ENCODE measurements around the gene TBL2.
"Not testable (repeated sequence)": the region's sequence is repeated elsewhere in the genome, so short reads cannot be mapped to it uniquely, and the experiment has no call there.

The TBL2 gene

DNA sequence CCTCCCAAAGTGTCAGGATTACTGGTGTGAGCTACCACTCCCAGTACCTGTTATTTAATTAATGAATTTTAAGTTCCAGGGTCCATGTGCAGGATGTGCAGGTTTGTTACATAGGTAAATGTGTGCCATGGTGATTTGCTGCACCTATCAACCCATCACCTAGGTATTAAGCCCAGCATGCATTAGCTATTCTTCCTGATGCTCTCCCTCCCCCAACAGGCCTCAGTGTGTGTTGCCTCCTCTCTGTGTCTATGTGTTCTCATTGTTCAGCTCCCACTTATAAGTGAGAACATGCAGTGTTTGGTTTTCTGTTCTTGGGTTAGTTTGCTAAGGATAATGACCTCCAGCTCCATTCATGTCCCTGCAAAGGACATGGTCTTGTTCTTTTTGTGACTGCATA lies 11.9 kb downstream of the TBL2 start:
- not testable (repeated sequence) for H3K27ac ChIP-seq (ENCODE audit: low read depth, low read length); H3K9ac ChIP-seq (ENCODE audit: low read depth, low read length); H3K4me3 ChIP-seq (ENCODE audit: low read depth, low read length)

DNA sequence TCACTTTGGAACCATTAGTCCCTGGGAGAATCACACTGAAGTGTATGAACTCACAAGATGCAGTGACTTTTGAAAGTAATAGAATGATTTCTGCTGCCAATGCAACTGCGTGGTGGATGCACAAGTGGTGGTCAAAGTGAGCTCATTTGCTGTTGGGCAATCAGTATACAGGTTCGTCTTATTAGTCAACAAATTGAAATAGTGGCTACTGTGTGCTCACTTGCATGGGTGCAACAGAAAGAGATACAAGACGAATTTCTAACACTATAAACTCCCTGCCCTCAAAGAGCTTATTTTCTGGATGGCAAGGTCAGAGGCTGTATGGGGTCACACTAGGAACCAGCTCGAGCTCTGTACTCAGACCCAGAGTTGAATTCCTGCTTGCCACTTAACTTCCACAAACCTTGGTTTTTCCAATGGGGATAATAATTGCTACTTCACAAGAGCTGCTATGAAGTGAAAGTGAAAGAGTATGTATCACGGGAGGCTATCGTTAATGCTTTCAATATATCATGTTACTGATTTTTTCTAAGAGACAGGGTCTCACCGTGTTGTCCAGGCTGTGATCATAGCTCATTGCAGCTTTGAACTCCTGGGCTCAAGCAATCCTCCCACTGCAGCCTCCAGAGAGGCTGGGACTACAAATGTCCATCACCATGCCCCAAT lies 12.6 kb downstream of the TBL2 start:
- no peak overlapping the region for H3K4me3 ChIP-seq (ENCODE audit: low read depth, low read length)
- H3K36me3 ChIP-seq (ENCODE audit: control insufficient read depth, insufficient read depth, low read length) = peaks cover 19% of the 10 kb centered on the region
- no peaks in the 10 kb centered on the region for H3K4me1 ChIP-seq (ENCODE audit: control insufficient read depth, insufficient read depth, low read length)
- no peaks in the 10 kb centered on the region for H3K9me3 ChIP-seq (ENCODE audit: control insufficient read depth, insufficient read depth, low read length)
- no peak overlapping the region for H3K27ac ChIP-seq (ENCODE audit: low read depth, low read length)
- no peak overlapping the region for H3K9ac ChIP-seq (ENCODE audit: low read depth, low read length)
- H3K27me3 ChIP-seq (ENCODE audit: control insufficient read depth, insufficient read depth, low read length) = no peaks in the 10 kb centered on the region

More for the DNA sequence above, 11.9 kb downstream of the TBL2 start:
- peaks cover 24% of the 10 kb centered on the region for H3K36me3 ChIP-seq (ENCODE audit: control insufficient read depth, insufficient read depth, low read length)
- H3K27me3 ChIP-seq (ENCODE audit: control insufficient read depth, insufficient read depth, low read length); H3K9me3 ChIP-seq (ENCODE audit: control insufficient read depth, insufficient read depth, low read length); H3K4me1 ChIP-seq (ENCODE audit: control insufficient read depth, insufficient read depth, low read length): not testable (repeated sequence)

DNA sequence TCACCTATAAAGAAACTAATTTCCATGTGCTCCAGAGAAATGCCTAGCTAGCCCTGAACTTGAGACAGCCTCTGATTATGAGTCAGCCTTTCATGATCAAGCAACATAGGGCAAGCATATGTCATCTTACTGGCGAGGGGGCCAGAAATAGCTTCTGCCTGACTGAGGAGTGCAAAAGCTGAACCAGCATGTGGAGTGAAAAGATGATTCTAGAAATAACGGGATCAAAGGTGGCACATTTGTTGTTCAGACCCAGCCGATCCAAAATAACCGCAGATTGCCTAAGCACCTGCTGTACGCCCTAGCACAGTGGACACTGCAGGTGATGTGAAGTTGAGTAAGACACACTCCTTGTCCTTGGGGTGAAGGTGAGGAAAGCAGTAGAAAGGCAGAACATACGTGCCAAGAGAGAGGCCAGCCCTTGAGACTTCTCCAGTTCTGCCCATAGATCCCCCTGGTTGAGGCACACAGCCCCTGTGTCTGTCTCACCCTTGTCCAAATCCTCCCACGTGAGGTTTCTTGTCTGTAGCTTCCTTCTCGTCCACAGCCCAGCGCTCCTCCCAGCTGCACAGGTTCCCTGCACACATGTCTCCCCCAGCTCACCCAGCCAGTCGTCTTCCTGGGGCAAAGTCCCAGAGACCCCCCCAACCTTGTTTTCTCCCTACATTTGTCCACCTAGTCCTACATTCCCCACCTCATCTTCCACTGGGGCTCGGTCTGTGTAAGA lies 18.1 kb downstream of the TBL2 start:
- no peak overlapping the region for H3K9ac ChIP-seq (ENCODE audit: low read depth, low read length)
- H3K36me3 ChIP-seq (ENCODE audit: control insufficient read depth, insufficient read depth, low read length) = no peaks in the 10 kb centered on the region
- peaks cover 5% of the 10 kb centered on the region; the same call in 1 of the 2 replicates for H3K27me3 ChIP-seq (ENCODE audit: control insufficient read depth, insufficient read depth, low read length)
- H3K27ac ChIP-seq (ENCODE audit: low read depth, low read length) = no peak overlapping the region
- H3K9me3 ChIP-seq (ENCODE audit: control insufficient read depth, insufficient read depth, low read length) = no peaks in the 10 kb centered on the region
- H3K4me3 ChIP-seq (ENCODE audit: low read depth, low read length) = no peak overlapping the region
- H3K4me1 ChIP-seq (ENCODE audit: control insufficient read depth, insufficient read depth, low read length) = no peaks in the 10 kb centered on the region

DNA sequence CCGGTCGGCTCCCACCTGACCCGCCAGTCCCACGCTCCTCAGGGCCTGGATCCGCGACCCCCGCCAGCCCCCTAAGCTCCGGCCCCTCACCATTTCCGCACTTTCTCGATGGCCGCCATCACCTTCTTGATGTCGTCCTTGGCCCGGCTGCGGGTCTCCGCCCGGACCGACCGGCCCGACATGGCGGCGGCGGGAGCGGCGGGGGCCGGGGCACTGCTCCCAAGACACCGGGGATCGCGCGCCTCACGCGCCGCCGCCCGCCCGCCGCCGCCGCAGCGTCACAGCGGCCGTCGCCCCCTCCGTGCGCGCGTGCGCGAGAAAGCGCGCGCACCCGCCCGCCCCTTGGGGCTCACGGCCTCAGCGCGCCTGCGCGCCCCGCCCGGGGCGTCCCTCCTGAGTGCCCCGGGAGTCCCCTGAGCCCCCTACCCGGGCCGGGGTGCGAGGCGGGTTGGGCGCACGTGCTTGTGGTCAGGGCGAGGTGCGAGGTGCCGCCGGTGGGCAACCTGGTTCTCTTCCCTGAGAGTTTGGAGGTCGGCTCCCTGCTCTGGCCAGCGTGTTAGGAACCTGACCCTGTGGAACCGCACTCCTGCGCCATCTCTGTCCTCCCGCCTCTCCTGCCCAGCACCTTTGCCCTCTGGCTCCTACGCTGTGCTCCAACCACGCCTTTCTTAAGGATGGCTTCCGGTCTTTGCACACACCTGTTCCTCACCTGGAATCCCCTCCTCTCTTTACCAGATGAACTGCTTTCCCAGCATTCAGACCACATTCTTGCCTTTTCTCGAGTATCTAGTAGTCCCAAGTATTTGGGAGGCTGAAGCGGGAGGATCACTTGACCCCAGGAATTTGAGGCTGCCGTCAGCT lies 20.8 kb downstream of the TBL2 start, which contains the start of gene BCL7B:
BCL7B (minus strand) TSS at position 294 of the 861 bp plus-strand sequence; CDS start at position 182, 112 bp downstream.
- Histone ChIP-seq H3K4me1 (ENCODE audit: control insufficient read depth, insufficient read depth, low read length) (no peaks in the 10 kb centered on the region), H3K9me3 (ENCODE audit: control insufficient read depth, insufficient read depth, low read length) (no peaks in the 10 kb centered on the region), H3K4me3 (ENCODE audit: low read depth, low read length) (peak within 1 kb of the TSS; percentile 76), H3K36me3 (ENCODE audit: control insufficient read depth, insufficient read depth, low read length) (peaks cover 7% of the 10 kb centered on the region; the same call in 1 of the 2 replicates), H3K27me3 (ENCODE audit: control insufficient read depth, insufficient read depth, low read length) (peaks cover 5% of the 10 kb centered on the region; the same call in 1 of the 2 replicates), H3K9ac (ENCODE audit: low read depth, low read length) (peak within 1 kb of the TSS; percentile 97), H3K27ac (ENCODE audit: low read depth, low read length) (peak within 1 kb of the TSS; percentile 100)

DNA sequence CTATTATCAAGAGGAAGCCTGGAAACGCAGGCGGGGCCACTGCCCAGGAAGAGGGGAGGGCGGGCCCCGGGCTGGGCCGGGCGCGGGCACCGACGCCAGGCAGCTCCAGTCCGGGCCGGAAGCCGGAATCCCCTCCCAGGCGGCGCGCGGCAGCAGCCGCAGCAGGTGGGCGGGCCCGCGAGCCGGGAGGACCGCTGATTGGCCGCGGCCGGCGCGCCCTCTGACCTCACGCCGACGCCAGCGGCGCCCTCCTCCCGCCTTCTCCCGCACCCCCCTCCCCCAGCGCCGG lies 21.3 kb downstream of the TBL2 start:
- peaks cover 12% of the 10 kb centered on the region for H3K36me3 ChIP-seq (ENCODE audit: control insufficient read depth, insufficient read depth, low read length)
- peak overlapping the region; percentile 76 for H3K4me3 ChIP-seq (ENCODE audit: low read depth, low read length)
- peak overlapping the region; percentile 100 for H3K27ac ChIP-seq (ENCODE audit: low read depth, low read length)
- H3K9me3 ChIP-seq (ENCODE audit: control insufficient read depth, insufficient read depth, low read length) = no peaks in the 10 kb centered on the region
- H3K27me3 ChIP-seq (ENCODE audit: control insufficient read depth, insufficient read depth, low read length) = peaks cover 5% of the 10 kb centered on the region; the same call in 1 of the 2 replicates
- no peaks in the 10 kb centered on the region for H3K4me1 ChIP-seq (ENCODE audit: control insufficient read depth, insufficient read depth, low read length)
- peak overlapping the region; percentile 97 for H3K9ac ChIP-seq (ENCODE audit: low read depth, low read length)

DNA sequence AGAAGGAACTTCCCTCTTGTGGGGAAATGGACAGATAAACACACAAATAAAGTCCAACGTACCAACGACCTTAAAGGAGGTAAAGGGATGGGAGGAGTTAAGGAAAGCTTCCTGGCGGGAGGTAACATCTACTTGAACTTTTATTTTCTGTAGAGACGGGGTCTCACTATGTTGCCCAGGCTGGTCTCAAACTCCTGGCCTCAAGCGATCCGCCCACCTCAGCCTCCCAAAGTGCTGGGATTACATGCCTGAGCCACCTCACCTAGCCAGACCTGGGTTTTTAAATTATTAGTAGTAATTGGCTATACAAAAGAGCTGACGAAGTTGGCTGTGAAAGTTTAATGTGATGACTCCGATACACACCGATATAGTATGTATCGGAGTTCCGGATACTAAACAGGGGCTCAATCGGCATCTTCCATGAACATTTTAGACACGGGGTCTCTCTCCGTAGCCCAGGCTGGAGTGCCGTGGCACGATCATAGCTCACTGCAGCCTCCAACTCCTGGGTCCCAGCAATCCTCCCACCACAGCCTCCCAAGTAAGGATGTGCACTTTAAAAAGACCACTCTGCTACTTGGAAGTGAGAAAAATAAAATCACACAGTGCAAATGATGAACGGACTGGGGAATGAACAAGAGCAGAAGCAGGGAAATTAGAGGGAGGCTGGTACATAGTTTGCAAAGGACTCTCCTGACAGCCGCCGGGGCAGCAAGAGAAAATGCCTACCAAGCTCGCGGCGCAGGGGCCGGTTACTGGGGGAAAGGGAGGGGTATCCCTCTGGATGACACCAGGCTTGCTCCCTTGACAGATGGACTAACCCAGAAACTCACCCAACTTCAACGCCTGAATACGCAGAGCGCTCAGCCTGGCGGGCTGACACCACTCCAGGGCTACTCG lies 21.9 kb downstream of the TBL2 start:
- peaks cover 5% of the 10 kb centered on the region; the same call in 1 of the 2 replicates for H3K27me3 ChIP-seq (ENCODE audit: control insufficient read depth, insufficient read depth, low read length)

DNA sequence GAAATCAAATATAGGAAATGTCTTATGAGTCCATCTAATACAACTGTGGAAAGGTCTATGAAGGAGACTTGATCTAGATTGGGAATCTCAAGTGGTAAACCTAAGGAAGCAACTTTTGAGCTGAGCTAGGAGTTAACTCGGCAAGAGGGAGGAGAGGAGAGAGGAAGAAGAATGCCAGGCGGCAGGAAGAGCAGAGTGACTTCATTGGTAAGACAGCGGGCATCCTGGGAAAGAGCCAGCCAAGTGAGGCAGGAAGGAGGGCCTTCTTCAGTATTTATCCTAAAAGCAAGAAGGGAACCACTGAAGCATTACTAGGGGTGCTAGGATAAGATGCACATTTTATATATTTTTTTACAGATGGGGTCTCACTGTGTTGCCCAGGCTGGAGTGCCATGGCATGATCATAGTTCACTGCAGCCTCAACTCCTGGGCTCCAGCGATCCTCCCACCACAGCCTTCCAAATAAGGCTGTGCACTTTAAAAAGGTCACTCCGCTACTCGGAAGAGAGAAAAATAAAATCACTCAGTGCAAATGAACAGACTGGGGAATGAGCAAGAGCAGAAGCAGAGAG lies 22.9 kb downstream of the TBL2 start:
- Histone ChIP-seq H3K27me3 (ENCODE audit: control insufficient read depth, insufficient read depth, low read length) (peaks cover 4% of the 10 kb centered on the region; the same call in 1 of the 2 replicates), H3K9me3 (ENCODE audit: control insufficient read depth, insufficient read depth, low read length) (no peaks in the 10 kb centered on the region), H3K4me3 (ENCODE audit: low read depth, low read length) (no peak overlapping the region), H3K9ac (ENCODE audit: low read depth, low read length) (no peak overlapping the region), H3K27ac (ENCODE audit: low read depth, low read length) (no peak overlapping the region), H3K4me1 (ENCODE audit: control insufficient read depth, insufficient read depth, low read length) (no peaks in the 10 kb centered on the region), H3K36me3 (ENCODE audit: control insufficient read depth, insufficient read depth, low read length) (peaks cover 24% of the 10 kb centered on the region)

More for the DNA sequence above, 21.9 kb downstream of the TBL2 start:
- H3K4me1 ChIP-seq (ENCODE audit: control insufficient read depth, insufficient read depth, low read length) = no peaks in the 10 kb centered on the region
- peaks cover 17% of the 10 kb centered on the region for H3K36me3 ChIP-seq (ENCODE audit: control insufficient read depth, insufficient read depth, low read length)
- H3K9ac ChIP-seq (ENCODE audit: low read depth, low read length) = peak overlapping the region; percentile 46
- peak overlapping the region; percentile 84 for H3K27ac ChIP-seq (ENCODE audit: low read depth, low read length)
- peak overlapping the region; percentile 76 for H3K4me3 ChIP-seq (ENCODE audit: low read depth, low read length)
- no peaks in the 10 kb centered on the region for H3K9me3 ChIP-seq (ENCODE audit: control insufficient read depth, insufficient read depth, low read length)

DNA sequence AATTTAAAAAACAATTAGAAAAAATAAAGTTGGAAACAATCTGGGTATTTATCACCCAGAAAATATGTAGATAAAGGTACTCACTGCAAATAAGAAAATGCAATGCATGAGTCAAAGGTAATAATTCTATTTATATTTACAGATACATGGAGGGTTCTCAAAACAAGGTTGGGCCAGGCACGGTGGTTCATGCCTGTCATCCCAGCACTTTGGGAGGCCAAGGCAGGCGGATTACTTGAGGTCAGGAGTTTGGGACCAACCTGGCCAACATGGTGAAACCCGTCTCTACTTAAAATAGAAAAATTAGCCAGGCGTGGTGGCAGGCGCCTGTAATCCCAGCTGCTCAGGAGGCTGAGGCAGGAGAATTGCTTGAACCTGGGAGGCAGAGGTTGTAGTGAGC lies 28.3 kb downstream of the TBL2 start:
- H3K4me1 ChIP-seq (ENCODE audit: control insufficient read depth, insufficient read depth, low read length); H3K9me3 ChIP-seq (ENCODE audit: control insufficient read depth, insufficient read depth, low read length); H3K27me3 ChIP-seq (ENCODE audit: control insufficient read depth, insufficient read depth, low read length); H3K9ac ChIP-seq (ENCODE audit: low read depth, low read length); H3K27ac ChIP-seq (ENCODE audit: low read depth, low read length); H3K4me3 ChIP-seq (ENCODE audit: low read depth, low read length): not testable (repeated sequence)
- H3K36me3 ChIP-seq (ENCODE audit: control insufficient read depth, insufficient read depth, low read length) = peaks cover 33% of the 10 kb centered on the region

DNA sequence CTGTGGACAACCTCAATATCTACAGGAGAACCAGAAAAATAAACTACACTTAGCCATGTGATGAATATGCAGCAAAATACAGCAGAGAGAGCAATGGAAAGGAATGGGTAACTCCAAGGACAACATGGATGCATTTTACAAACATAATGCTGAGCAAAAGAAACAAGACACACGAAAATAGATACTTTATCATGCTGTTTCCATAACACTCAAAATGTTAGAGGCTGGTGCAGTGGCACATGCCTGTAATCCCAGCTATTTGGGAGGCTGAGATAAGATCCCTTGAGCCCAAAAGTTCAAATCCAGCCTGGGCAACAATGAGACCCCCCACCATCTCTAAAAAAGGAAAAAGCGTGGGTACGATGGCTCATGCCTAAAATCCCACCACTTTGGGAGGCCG lies 29.2 kb downstream of the TBL2 start:
- Histone ChIP-seq H3K27me3 (ENCODE audit: control insufficient read depth, insufficient read depth, low read length) (no peaks in the 10 kb centered on the region), H3K27ac (ENCODE audit: low read depth, low read length) (no peak overlapping the region), H3K9me3 (ENCODE audit: control insufficient read depth, insufficient read depth, low read length) (no peaks in the 10 kb centered on the region), H3K4me3 (ENCODE audit: low read depth, low read length) (no peak overlapping the region), H3K9ac (ENCODE audit: low read depth, low read length) (no peak overlapping the region), H3K36me3 (ENCODE audit: control insufficient read depth, insufficient read depth, low read length) (peaks cover 30% of the 10 kb centered on the region), H3K4me1 (ENCODE audit: control insufficient read depth, insufficient read depth, low read length) (no peaks in the 10 kb centered on the region)

DNA sequence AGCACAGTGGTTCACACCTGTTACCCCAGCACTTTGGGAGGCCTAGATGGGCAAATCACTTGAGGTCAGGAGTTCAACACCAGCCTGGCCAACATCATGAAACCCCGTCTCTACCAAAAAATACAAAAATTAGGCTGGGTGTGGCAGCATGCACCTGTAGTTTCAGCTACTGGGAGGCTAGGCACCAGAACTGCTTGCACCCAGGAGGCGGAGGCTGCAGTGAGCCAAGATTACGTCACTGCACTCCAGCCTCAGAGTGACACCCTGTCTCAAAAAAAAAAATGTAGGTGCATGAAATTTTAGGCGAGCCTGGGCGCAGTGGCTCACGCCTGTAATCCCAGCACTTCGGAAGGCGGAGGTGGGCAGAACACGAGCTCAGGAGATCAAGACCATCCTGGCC lies 30.5 kb downstream of the TBL2 start:
- Histone ChIP-seq H3K9ac (ENCODE audit: low read depth, low read length) (no peak overlapping the region), H3K4me1 (ENCODE audit: control insufficient read depth, insufficient read depth, low read length) (no peaks in the 10 kb centered on the region), H3K27ac (ENCODE audit: low read depth, low read length) (no peak overlapping the region), H3K36me3 (ENCODE audit: control insufficient read depth, insufficient read depth, low read length) (peaks cover 36% of the 10 kb centered on the region), H3K27me3 (ENCODE audit: control insufficient read depth, insufficient read depth, low read length) (no peaks in the 10 kb centered on the region), H3K9me3 (ENCODE audit: control insufficient read depth, insufficient read depth, low read length) (no peaks in the 10 kb centered on the region), H3K4me3 (ENCODE audit: low read depth, low read length) (no peak overlapping the region)

Measured in HUES48 (cell line).